GM19099 (cell line): ENCODE results near the gene IGF1R.

Experiments
- POLR2A ChIP-seq: IDR thresholded peaks from 3 replicates; pipeline ENCODE4 v1.6.1; 2011; ENCODE audit warnings: low read depth; ENCODE audit not compliant: insufficient read length; ENCODE audit errors: extremely low read depth

The IGF1R gene

GRCh38 chr15:98802187-98802586 lies 153.8 kb downstream of the IGF1R start:
- TF ChIP-seq POLR2A, result no peak

GRCh38 chr15:98803228-98804056 lies 155.1 kb downstream of the IGF1R start:
- TF ChIP-seq POLR2A, result no peak

GRCh38 chr15:98804057-98804380 lies 155.7 kb downstream of the IGF1R start:
- TF ChIP-seq POLR2A, result no peak

GRCh38 chr15:98805434-98806274 lies 157.3 kb downstream of the IGF1R start:
- no peak for TF ChIP-seq POLR2A

GRCh38 chr15:98806275-98806895 lies 158.0 kb downstream of the IGF1R start:
- no peak for TF ChIP-seq POLR2A

GRCh38 chr15:98807262-98807661 lies 158.9 kb downstream of the IGF1R start:
- no peak for TF ChIP-seq POLR2A

- TF ChIP-seq POLR2A, result no peak
Observed at GRCh38 chr15:98809273-98809672, 160.9 kb downstream of the IGF1R start.

- no peak for TF ChIP-seq POLR2A
Observed at GRCh38 chr15:98812716-98813446, 164.5 kb downstream of the IGF1R start.

- no peak for TF ChIP-seq POLR2A
Observed at GRCh38 chr15:98813951-98814350, 165.6 kb downstream of the IGF1R start.

GRCh38 chr15:98815207-98815606 lies 166.9 kb downstream of the IGF1R start:
- no peak for TF ChIP-seq POLR2A

- no peak for TF ChIP-seq POLR2A
Observed at GRCh38 chr15:98817745-98818144, 169.4 kb downstream of the IGF1R start.

- no peak for TF ChIP-seq POLR2A
Observed at GRCh38 chr15:98823012-98823458, 174.7 kb downstream of the IGF1R start.

GRCh38 chr15:98823616-98824015 lies 175.3 kb downstream of the IGF1R start:
- no peak for TF ChIP-seq POLR2A

- no peak for TF ChIP-seq POLR2A
Observed at GRCh38 chr15:98824595-98824994, 176.3 kb downstream of the IGF1R start.

- TF ChIP-seq POLR2A, result no peak
Observed at GRCh38 chr15:98826658-98827057, 178.3 kb downstream of the IGF1R start.
